ENCODE measurements around the gene MCCC2.

DNA sequence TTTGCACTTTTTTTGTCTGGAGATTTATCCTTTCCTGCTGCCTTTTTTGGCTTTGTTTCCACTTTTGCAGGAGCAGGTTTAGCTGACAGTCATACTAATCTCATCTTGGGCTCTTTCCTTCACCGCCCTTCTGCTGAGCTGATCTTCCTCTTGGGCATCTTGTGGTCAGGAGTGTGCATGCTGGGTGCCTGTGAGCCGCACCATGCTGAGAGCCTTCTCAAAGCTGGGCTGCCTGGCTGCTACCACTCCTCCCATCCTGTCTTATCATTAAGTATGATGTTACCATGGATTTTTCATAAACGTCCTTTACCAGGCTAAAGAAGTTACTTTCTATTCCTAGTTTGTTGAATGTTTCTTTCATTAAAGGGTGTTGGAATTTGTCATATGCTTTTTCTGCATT is 49.5 kb upstream of the MCCC2 start:
- no peak for TF ChIP-seq POLR2A (IDR thresholded peaks at IDR 0.05)
- no peak for TF ChIP-seq CTCF (IDR thresholded peaks at IDR 0.05 in 8 of 11, conservative IDR thresholded peaks at IDR 0.05 in 3 of 11)
- no peak for TF ChIP-seq POLR2AphosphoS5 (IDR thresholded peaks at IDR 0.05)

All from spleen (tissue), 7 donors.